Measurements from ENCODE around the gene INSYN2B. TPM values are rescaled to one million over a fixed set of nuclear protein-coding genes. Genes with fewer than 3 reads are reported as not detected.

The INSYN2B gene
- total RNA-seq, 2 experiments from 2014 or later: not detected

DNA sequence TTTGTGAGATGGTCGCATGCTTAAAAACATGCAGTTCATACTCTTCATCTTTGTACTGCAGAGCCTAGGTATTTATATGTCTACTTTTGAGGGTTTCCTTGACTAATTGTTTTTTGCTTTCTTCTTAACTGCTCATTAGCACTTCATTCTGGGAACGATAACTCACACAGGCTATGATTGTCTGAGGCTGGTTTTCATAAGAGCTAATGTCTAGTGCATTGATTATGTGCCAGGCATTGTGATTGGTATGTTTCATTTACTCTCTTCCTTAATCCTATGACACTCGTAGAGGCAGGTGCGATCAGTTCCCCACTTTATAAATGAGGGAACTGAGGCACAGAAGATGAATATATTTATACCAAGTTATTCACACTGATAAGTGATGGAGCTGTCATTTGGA is 93.6 kb downstream of the INSYN2B start:
- Mint-ChIP-seq H3K36me3 (peaks cover 8% of the 10 kb centered on the region), H3K4me1 (no peaks in the 10 kb centered on the region), H3K27me3 (no peaks in the 10 kb centered on the region), H3K4me3 (no peak overlapping the region), H3K9me3 (no peaks in the 10 kb centered on the region), H3K27ac (no peak overlapping the region)
- DNase-seq (no peak), ATAC-seq (ENCODE audit: low read depth) (no peak)
- POLR2A ChIA-PET: no interaction called here

DNA sequence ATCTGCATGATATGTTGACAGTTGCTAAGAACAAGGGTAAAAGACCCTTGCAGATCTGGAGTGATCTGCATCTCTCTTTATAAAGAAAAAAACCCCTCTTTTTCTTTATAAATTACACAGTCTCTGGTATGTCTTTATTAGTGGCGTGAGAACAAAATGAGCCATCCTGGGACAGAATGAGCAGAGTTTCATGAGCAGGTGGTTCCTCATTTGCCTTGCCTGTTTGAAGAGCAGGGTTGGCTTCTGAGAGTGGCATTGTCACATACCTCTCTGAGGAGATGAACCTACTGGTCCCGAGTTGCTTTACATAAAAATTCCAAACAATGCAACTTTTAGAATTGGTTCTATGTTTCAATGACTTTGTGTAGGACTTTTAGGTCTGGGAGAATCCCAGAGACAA is 94.3 kb downstream of the INSYN2B start:
- POLR2A ChIA-PET: no interaction called here
- no peak overlapping the region for H3K27ac Mint-ChIP-seq
- H3K27me3 Mint-ChIP-seq: no peaks in the 10 kb centered on the region
- no peaks in the 10 kb centered on the region for H3K9me3 Mint-ChIP-seq
- H3K4me1 Mint-ChIP-seq: no peaks in the 10 kb centered on the region
- H3K36me3 Mint-ChIP-seq: peaks cover 6% of the 10 kb centered on the region
- ATAC-seq (ENCODE audit: low read depth) (no peak), DNase-seq (no peak)
- H3K4me3 Mint-ChIP-seq: no peak overlapping the region

DNA sequence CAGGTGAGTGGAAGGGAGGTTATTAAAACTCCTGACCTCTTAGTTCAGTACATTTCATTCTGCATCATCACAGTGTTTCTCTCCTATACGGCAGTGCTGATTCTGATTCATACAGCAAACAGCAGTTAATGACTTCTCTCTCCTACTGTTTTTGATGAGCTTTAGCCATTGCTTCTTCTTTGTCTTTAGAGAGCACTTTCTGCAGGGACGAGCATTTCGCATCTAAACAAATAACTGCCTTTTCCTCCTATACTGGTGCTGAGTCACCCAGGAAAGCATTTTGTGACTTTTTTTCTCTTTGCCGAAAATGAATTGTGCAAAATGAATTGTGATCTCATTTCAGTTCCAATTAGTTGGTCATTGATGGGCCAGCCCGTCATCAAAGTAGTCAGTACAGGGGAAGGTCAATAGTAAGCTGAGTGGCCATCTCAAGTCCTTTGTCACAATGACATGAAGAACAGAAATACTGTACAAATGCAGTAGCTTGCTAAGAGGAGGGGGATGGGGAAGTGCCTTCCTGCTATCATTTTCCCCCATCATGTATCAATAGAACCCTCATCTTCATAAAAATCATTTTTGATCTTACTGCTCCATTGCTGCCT is 98.5 kb downstream of the INSYN2B start:
- Mint-ChIP-seq H3K36me3 (peaks cover 20% of the 10 kb centered on the region), H3K27me3 (no peaks in the 10 kb centered on the region), H3K4me1 (no peaks in the 10 kb centered on the region), H3K27ac (no peak overlapping the region), H3K4me3 (no peak overlapping the region), H3K9me3 (no peaks in the 10 kb centered on the region)
- POLR2A ChIA-PET: no interaction called here
- DNase-seq (no peak), ATAC-seq (ENCODE audit: low read depth) (no peak)

DNA sequence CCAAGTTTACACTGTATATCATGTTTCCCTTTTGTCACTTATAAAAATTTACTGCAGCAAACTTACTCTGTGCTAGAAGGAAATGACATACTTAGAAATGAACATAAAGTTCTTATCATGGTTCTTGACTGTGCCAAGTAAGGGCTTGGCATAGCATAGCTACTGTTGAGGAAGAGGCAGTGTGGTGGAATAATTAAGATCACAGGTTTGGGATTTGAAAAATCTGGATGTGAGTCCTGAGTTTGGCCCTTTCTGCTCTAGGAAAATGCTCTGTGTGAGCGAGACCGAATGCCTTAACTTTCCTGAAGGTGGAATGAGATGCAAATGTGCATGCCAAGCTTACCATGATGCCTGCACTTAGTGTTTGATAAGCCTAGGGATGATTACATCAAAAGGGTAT is 99.5 kb downstream of the INSYN2B start:
- H3K36me3 Mint-ChIP-seq: peaks cover 25% of the 10 kb centered on the region
- POLR2A ChIA-PET: no interaction called here
- H3K27me3 Mint-ChIP-seq: no peaks in the 10 kb centered on the region
- no peak overlapping the region for H3K4me3 Mint-ChIP-seq
- no peaks in the 10 kb centered on the region for H3K4me1 Mint-ChIP-seq
- DNase-seq (no peak), ATAC-seq (ENCODE audit: low read depth) (no peak)
- no peaks in the 10 kb centered on the region for H3K9me3 Mint-ChIP-seq
- no peak overlapping the region for H3K27ac Mint-ChIP-seq

DNA sequence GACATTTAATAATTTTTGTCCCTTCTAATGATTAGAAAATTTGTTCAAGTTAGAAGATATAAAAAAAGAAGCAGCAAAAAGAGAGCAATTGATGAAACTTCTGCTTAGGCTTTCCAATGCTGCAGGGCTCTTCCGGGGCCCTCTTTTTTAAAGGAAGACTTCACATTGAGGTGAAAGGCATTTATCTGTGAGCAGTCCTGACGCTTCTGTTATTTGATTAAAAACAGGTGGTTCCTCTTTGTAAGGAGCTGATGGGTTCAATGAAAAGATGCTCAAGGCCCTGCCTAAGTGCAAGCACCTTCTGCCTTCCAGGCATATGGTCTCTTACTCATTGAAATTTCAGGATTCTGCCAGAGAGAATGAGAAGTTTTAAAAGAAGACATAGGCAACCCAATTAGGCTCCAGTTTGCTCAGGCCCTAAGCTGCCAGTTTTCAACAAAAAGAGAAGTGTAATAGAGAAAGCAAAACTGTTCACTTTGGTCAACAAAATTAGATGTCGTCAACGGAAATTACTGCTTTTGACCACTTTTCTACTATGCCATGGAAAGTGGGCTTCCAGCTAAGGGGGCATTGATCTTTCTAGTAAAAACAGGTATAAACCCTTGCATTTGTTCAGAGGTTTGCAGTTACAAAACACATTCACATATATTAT is 100.2 kb downstream of the INSYN2B start:
- H3K9me3 Mint-ChIP-seq: no peaks in the 10 kb centered on the region
- no peak overlapping the region for H3K27ac Mint-ChIP-seq
- POLR2A ChIA-PET: no interaction called here
- peaks cover 28% of the 10 kb centered on the region for H3K36me3 Mint-ChIP-seq
- DNase-seq (no peak), ATAC-seq (ENCODE audit: low read depth) (no peak)
- no peaks in the 10 kb centered on the region for H3K27me3 Mint-ChIP-seq
- H3K4me1 Mint-ChIP-seq: no peaks in the 10 kb centered on the region
- H3K4me3 Mint-ChIP-seq: no peak overlapping the region

DNA sequence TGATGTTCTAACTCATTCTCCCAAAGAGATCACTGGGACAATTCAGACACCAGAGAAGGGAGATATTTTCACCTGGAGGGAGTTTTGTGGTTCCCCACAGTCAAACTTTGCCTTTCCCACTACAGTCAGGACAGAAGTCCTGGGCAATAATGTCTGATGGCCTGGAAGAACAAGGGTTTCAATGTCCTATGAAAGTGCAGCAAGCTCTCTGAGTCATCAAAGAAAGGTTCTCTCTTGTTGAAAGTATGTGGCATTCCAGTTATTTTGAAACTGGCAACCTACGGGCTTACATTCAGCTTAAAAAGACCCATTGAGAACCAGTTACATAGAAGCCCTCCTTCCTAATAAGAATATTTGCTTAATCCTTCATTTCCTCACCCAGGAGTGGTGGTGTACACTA is 103.9 kb downstream of the INSYN2B start:
- no peak overlapping the region for H3K4me3 Mint-ChIP-seq
- POLR2A ChIA-PET: no interaction called here
- H3K36me3 Mint-ChIP-seq: peaks cover 30% of the 10 kb centered on the region
- ATAC-seq (ENCODE audit: low read depth): no peak
- H3K27ac Mint-ChIP-seq: no peak overlapping the region
- no peak for DNase-seq
- H3K27me3 Mint-ChIP-seq: no peaks in the 10 kb centered on the region
- no peaks in the 10 kb centered on the region for H3K4me1 Mint-ChIP-seq
- no peaks in the 10 kb centered on the region for H3K9me3 Mint-ChIP-seq

DNA sequence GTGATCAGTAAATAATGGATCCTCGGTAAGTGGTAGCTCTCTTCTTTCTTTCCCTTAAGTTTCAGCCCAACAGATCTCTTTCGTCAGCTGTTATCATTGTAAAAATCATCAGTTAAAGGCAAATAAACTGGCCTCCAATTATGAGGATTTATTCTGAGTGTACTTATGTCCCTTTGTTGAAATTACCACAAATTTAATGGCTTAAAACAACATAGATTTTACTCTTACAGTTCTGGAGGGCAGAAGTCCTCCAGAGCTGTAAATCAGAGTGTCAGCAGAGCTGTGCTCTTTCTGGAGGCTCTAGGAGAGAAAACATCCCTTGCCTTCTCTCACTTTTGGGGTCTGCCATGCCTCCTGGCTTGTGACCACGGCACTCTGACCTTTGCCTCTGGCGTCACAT is 104.6 kb downstream of the INSYN2B start:
- ATAC-seq (ENCODE audit: low read depth): no peak
- H3K9me3 Mint-ChIP-seq: no peaks in the 10 kb centered on the region
- H3K27me3 Mint-ChIP-seq: no peaks in the 10 kb centered on the region
- DNase-seq: no peak
- no peaks in the 10 kb centered on the region for H3K4me1 Mint-ChIP-seq
- no peak overlapping the region for H3K4me3 Mint-ChIP-seq
- H3K36me3 Mint-ChIP-seq: peaks cover 30% of the 10 kb centered on the region
- POLR2A ChIA-PET: no interaction called here
- H3K27ac Mint-ChIP-seq: no peak overlapping the region

DNA sequence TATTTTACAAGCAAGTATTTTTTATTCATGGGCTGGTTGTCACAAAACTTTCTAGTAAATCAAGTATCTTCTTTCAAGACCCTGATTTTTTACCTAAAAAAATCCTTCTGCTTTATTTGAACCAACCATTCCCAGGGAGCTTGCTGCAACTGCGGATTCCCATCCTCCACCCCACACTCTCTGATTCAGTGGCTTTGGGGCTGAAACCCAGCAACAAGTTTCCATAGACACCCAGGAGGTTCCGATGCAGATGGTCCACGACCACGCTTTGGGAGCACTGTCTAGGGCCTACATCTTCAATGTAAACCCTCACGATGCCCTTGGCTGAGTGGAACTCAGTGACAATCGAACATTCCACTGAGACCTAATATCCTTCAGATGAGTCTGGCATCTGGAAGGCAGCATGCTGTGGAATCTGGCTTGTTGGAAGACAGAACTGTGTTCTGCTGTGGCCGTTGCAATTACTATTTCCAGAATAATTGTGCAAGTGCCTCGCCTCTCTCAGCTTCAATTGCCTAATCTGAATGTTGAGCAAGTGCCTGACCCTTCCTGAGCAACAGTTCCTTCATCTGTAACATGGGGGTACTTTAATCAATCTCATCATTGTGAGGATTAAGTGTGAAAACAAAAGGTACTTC is 105.1 kb downstream of the INSYN2B start:
- DNase-seq (no peak), ATAC-seq (ENCODE audit: low read depth) (no peak)
- H3K4me3 Mint-ChIP-seq: no peak overlapping the region
- POLR2A ChIA-PET: no interaction called here
- H3K27ac Mint-ChIP-seq: no peak overlapping the region
- no peaks in the 10 kb centered on the region for H3K27me3 Mint-ChIP-seq
- peaks cover 26% of the 10 kb centered on the region for H3K36me3 Mint-ChIP-seq
- no peaks in the 10 kb centered on the region for H3K9me3 Mint-ChIP-seq
- H3K4me1 Mint-ChIP-seq: no peaks in the 10 kb centered on the region

DNA sequence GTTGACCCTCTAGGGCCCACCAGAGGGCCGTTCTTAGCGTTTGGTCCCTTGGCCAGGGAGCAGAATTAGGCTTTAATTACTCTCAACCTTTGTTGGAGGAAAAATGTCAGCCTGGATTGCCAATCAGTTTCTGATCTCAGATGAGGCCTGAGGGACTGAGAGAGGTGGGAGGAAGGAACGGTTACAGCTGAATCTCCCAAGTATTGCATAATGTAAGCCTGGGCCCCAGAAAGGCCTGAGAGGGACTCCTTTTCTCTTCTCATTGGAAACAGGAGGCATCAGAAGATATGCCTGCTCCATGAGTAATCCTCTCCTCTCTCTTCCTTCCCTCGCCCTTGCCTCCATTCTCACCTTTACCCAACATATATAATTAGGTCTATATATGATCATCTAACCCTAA is 105.7 kb downstream of the INSYN2B start:
- H3K4me1 Mint-ChIP-seq: no peaks in the 10 kb centered on the region
- H3K36me3 Mint-ChIP-seq: peaks cover 26% of the 10 kb centered on the region
- H3K27me3 Mint-ChIP-seq: no peaks in the 10 kb centered on the region

DNA sequence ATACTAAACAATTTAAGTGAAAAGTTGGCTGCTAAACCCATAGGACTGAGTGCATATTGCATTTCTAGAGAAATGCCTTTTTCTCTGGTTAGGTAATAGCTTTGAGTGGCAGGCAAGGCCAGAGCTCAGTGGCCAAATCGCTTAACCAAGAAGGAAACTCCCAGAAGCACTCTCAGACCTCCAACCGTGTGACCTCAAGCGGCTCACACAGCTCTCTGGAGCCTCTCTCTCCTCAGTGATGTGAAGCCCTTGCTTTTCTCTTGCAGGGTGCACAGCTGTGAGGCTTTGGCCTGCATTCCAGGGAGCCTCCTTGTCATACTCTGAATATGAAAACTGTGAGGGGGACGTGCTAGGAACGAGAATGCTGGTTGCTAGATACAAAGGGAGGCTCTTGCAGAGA is 106.7 kb downstream of the INSYN2B start:
- peaks cover 26% of the 10 kb centered on the region for H3K36me3 Mint-ChIP-seq

More for the DNA sequence above, 105.7 kb downstream of the INSYN2B start:
- H3K9me3 Mint-ChIP-seq: no peaks in the 10 kb centered on the region
- POLR2A ChIA-PET: no interaction called here
- H3K4me3 Mint-ChIP-seq: no peak overlapping the region
- no peak for ATAC-seq (ENCODE audit: low read depth)
- DNase-seq: no peak
- no peak overlapping the region for H3K27ac Mint-ChIP-seq

DNA sequence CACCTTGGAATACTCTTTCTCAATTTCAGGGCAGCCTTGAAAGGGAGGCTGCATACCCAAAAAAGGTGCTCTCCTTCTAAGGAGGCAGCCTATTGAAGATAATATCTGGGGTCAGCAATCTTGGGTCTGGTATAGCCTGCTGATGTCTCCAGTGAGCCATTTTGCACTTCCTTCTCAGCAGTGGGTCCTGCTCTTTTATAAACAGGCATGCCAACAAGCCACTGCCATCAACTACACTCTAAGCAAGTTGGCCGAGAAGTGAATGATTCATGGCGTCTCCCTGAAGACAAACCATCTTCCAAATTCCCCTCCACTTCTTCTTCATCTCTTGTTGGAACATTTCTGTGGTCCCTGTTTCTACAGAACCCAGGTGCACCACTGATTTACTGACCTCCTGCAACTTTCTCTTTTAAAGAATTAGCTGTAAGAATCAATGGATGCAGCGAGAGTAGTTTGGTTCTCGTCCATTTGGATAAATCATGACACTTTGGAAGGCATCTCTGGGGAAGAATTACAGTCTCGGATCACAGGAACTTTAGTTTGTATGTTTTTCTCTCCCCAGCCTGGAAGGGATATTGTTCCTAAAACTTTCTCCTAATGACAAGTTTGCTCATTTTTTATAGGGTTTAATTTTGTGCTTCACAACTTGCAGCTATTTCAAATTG is 108.3 kb downstream of the INSYN2B start:
- POLR2A ChIA-PET: no interaction called here

More for the DNA sequence above, 106.7 kb downstream of the INSYN2B start:
- H3K4me3 Mint-ChIP-seq: no peak overlapping the region
- DNase-seq: no peak
- no peaks in the 10 kb centered on the region for H3K27me3 Mint-ChIP-seq
- ATAC-seq (ENCODE audit: low read depth): no peak
- H3K9me3 Mint-ChIP-seq: no peaks in the 10 kb centered on the region
- no peak overlapping the region for H3K27ac Mint-ChIP-seq
- POLR2A ChIA-PET: interaction anchor here (0.7 kb wide), 1 partner anchor 353 kb away, joined by 3 read pairs; no protein-coding TSS in a partner anchor
- H3K4me1 Mint-ChIP-seq: no peaks in the 10 kb centered on the region

DNA sequence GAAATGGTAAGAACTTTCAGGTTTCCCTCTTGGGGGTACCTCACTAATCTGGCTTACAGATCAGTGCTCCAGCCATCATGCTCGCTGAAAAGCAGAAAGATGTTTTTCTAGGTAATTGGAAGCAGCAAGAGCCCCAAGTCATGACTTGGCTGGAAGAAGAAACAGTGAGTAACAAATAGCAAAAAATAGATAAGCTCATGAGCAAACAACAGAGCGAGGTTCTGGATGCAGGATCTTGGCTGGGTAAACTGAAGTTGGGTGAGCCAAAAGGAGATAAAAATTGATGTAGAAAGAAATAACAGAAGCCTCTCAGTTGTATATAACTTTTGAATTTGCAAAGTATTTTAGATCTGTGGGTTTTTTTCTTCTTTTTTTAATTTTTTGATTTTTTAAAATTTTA is 110.1 kb downstream of the INSYN2B start:
- POLR2A ChIA-PET: no interaction called here
- H3K27me3 Mint-ChIP-seq: no peaks in the 10 kb centered on the region
- H3K27ac Mint-ChIP-seq: no peak overlapping the region
- no peak for DNase-seq
- no peak for ATAC-seq (ENCODE audit: low read depth)
- H3K4me3 Mint-ChIP-seq: no peak overlapping the region
- H3K4me1 Mint-ChIP-seq: peaks cover 4% of the 10 kb centered on the region
- peaks cover 18% of the 10 kb centered on the region for H3K36me3 Mint-ChIP-seq
- H3K9me3 Mint-ChIP-seq: no peaks in the 10 kb centered on the region

More for the DNA sequence above, 108.3 kb downstream of the INSYN2B start:
- ATAC-seq (ENCODE audit: low read depth) (no peak), DNase-seq (no peak)
- Mint-ChIP-seq H3K9me3 (no peaks in the 10 kb centered on the region), H3K36me3 (peaks cover 29% of the 10 kb centered on the region), H3K4me1 (no peaks in the 10 kb centered on the region), H3K4me3 (no peak overlapping the region), H3K27ac (no peak overlapping the region), H3K27me3 (no peaks in the 10 kb centered on the region)

DNA sequence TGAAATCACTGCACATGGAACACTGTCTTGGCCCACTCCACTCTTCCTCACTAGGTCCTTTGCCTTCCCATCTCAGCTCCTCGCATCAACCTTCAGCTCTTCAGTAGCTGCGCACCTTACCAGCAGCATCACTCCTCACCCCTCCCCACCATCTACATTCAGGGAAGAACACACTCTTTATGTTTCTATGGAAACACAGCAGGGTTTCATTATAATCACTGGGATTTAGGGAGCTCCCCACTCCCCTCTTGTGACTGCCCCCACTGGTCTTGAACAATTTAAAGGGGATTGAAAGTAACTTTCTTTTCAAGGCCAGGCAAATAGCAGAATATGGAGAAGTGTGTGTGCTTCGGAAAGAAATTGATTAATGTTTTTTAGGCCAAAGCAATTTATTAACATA is 111.2 kb downstream of the INSYN2B start:
- Mint-ChIP-seq H3K9me3 (no peaks in the 10 kb centered on the region), H3K27me3 (no peaks in the 10 kb centered on the region), H3K27ac (no peak overlapping the region), H3K36me3 (peaks cover 17% of the 10 kb centered on the region), H3K4me3 (no peak overlapping the region), H3K4me1 (peaks cover 4% of the 10 kb centered on the region)
- POLR2A ChIA-PET: no interaction called here
- ATAC-seq (ENCODE audit: low read depth) (no peak), DNase-seq (no peak)

DNA sequence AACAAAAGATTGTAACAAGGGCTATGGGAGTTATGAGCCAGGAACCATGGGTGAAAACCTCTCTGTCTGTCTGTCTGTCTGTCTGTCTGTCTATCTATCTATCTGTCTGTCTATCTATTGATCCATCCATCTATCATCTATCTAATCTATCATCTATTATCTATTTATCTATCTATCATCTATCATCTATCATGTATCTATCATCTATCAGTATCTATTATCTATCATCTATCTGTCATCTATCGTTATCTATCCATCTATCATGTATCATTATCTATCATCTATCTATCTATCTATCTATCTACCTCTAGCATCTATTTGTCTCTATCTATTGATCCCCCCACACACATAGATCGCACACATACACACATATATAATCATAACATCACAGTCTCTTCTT is 112.9 kb downstream of the INSYN2B start:
- ATAC-seq (ENCODE audit: low read depth): no peak
- POLR2A ChIA-PET: no interaction called here
- Mint-ChIP-seq H3K36me3 (peaks cover 14% of the 10 kb centered on the region), H3K27ac (no peak overlapping the region), H3K4me3 (no peak overlapping the region), H3K9me3 (no peaks in the 10 kb centered on the region), H3K27me3 (no peaks in the 10 kb centered on the region), H3K4me1 (peaks cover 4% of the 10 kb centered on the region)
- no peak for DNase-seq
